SIG-M5 treated with dmso at 0.1 percent for 504 hours (cell line): ENCODE measurements around the gene NKX6-2.

Source experiments
- DNase-seq: peaks from one replicate; lab custom pipeline; 2025; ENCODE audit not compliant: unreplicated experiment; lab: John Stamatoyannopoulos, UW

Gene NKX6-2

DNA sequence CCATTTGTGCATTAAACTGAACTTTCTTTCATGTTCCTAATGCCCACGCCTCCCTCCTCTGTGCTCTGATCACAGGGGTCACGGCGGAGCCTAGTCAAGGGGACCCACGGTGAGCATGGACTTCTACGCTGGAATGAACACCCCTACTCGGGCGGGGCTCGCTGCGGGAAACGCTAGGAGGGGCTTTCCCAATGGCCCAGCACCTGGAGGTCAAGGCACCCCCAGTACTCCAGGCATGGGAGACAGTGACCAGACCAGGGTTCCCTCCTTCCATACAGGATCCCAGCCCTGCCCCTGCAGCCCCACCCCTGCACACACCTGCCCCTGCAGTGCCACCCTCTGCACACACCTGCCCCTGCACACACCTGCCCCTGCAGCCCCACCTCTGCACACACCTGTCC lies 27.1 kb upstream of the NKX6-2 start:
- no peak for DNase-seq

DNA sequence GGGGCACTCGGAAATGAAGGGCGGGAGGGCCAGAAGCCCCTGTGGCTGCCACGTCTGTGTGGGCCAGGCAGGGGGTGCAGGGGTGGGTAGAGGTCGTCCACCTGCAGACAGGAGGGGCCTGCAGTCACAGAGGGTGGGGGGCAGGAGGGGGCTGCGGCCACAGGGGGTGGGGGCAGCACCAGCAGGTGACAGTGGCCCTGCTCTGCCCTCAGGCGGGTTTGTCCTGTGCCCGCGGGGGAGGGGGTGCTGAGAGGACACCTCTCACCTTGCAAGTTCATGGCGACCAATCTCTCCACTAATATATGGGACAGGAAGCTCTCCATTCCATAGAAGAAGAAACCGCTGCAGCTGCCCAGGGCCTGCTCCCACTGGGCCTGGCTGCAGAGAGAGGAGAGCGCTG lies 26.6 kb upstream of the NKX6-2 start:
- no peak for DNase-seq

DNA sequence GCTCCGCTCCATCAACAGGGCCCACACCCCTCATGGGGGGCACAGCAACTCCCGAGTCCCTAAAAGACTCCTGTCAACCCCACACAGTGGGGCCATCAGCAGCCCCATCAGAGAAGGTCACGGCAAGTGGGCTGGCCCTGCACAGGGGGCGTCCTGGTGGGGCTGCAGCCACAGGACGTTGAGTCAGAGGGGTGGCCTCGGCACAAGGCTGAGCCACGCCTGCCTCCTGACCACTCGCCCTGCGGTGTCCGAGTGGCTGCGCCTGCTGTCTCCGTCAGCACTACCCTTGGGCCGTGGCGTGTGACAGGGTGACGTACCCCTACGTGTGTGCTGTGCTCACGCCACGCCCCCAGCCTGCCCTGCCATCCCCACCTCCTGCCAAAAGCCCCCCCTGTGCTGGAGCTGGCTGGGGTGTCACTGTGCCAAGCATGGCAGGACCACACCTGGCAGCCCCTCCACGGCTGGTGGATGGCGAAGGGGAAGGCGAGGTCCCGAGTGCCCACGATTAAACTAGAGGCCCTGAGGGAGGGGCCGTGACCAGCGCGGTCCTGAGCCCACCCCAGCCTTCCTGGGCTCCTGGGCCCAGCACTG lies 26.0 kb upstream of the NKX6-2 start:
- no peak for DNase-seq

DNA sequence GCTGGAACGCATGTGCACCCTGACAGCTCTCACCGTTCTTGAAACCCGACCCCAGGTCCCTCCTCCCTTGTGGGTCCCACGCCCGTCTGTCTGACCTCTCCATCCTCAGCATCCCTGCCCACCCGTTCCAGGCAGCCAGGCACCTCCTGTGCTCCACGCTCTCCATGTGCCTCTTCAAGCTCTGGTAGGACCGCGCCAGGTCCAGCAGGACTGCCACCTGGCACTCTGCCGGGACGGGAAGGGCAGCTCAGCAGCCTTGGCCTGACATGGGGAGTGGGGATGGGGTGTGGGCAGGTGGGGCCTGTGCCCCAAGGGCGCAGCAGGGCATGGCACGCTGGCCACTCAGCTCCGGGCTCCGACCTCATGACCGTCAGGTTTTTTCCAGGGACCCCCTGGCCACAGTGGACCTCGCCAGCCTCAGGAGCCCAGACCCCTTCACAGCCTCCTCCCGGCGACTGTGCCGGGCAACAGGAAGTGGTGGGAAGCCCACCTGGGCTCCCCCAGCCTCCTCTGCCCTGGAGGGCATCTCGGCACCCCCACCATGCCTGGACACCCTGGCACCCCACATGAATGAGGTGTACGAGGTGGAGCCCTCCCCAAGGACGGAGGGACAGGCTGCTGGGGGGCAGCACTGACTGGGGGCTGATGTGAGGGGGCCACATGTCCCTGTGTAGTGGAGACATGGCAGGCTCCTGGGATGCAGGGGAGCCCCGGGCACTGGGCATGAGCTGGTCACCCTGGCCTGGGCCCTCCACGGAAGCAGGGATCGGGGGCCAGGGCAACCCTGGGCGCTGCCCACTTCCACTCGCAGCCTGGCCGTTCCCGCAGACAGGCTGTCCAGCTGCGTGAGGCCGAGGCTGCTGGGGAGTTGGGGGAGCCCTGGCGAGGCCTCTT lies 25.1 kb upstream of the NKX6-2 start:
- no peak for DNase-seq

DNA sequence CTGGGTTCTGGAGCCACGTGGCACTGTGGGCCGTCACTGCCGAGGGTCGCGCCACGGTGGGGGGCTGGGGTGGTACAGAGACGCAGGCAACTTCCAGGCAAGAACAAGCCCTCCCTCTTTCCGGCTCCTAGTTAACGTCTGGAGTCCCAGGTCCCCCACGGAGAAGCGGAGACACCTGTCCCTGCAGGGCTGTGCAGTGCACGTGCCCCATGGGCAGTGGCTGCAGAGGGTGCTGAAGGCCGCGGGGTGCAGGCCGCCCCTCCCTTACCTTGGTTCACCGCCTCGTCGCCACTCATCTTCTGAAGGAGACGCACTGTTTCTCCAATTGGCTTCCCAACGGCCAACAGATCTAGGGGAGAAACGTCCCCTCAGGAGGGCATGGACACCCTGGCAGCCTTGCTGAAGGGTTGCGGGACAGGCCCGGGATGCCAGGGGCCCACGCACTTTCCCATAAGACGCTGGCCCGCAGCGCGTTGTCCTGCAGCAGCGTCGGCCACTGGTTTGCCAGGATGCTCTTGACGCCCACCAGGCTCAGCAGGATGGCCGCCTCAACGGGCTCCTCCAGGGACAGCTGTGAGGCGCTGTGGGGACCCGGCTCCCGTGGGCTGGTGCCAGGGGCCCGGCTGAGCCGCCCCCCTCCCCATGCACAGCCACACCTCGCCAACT lies 24.3 kb upstream of the NKX6-2 start:
- DNase-seq, result no peak

DNA sequence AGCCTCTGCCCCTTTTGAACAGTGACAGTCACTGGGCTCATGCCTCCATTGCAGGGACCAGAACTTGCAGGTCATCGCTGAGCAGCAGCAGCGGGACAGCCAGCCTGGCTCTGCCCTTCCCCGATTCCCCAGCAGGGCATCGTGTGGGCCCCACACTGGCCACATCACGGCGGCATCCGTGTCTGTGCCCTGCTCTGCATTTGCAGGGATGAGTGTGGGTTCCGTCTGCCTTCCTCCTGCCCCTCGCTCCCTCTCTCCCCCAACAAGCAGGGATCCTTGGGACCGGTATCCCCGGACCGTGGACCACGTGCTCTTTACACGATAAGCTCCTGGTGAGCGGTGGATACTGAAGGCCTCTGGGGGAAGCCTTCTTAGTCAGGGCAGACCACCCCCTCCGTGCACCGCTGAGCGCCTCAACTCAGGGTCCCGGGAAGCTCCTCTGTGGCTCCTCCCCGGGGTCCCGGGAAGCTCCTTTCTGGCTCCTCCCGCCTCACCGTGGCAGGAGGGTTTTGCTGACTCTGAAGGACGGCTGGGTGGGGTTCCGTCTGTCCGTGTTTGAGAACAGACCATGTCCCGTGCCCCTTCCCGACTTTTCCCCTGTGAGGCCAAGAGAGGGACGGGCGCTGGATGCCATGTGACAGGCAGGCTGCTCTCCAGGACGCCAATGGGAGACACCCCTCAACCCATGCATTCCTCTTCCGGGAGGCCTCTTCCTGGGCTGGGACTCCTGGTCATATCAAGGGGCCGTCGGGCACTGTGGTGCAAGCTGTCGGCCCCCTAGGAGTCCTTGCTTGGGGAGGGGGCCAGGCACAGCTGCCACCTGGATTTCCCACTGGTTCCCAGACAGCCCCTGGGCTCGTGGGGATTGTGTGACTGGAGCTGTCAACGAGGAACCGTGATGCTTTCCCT lies 23.5 kb upstream of the NKX6-2 start:
- no peak for DNase-seq

DNA sequence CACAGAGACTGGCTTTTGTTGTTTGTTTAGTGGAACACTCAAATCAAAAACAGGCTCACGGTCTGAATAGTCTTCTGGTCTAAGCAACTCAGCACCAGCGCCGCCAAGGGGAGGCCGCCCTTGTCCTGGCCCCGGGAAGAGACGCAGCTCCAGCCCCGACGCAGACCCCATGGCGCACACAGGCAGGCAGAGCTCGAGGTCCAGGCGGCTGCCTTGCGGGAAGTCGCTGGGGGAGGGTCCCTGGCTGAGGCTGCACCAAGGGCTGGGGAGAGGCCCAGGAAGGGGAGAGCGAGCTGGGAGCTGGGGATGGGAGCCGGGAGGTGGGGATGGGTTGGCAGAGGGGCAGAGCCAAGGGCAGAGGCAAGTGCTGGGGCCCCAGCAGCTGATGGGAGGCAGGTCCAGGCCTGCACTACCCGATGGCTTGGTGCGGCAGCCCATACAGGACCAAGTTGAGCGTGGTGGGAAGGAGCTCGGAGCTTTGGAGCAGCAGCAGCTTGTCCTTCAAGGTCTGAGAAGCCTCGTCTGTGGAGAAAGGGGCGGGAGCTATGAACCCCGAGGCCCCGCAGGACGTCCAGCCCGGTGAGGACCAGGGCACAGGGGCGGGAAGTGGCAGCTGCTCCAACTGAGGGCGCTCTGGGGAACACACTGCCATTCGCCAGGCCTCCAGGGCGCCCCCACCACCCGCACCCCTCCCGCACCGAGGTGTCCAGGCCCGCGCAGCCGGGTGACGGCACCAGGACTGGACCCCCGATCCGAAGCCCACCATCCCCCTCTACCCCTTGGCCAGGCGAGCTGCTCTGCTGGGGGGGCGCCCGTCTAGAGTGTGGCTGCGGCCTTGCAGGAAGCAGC lies 22.7 kb upstream of the NKX6-2 start:
- no peak for DNase-seq

DNA sequence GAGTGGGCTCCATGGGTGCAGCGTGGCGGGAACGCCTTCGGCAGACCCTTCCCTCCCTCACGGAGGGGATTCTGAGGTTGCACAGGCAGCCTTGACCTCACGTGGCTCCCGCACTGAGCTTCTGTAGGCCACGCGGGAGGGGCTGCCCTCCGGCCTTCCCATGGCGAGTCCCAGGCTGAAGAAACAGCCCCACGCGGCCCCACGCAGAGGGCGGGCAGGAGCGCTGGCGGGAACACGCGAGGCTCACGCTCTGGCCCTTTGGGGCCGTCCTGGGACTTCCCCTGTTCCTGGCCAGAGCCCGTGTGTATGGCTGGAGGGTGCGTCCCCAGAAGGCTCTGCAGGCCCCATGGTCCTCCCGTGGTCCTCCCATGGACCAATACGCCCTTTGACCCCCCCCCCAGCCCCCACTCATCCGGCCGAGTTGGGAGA lies 21.7 kb upstream of the NKX6-2 start:
- no peak for DNase-seq

DNA sequence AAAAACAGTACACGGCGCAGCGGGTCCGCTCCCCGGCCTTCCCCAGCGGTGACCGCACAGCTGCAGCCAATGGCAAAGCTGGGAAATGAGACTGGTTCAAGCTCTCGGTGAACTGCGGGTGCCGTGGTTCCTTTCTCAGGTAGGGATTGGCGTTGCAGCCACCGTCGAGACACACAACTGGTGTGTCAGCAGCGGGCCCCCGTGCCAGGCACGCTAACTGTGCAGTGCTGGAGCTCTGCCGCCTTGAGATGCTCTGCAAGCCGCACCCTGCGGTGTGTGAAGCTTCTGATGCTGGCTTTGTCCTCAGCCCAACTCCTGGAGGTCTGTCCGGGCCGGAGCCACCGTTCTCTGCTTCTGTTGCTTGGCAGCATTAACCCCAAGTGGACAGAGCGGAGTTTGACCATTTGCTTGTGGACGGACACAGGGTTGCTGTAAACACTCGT lies 20.6 kb upstream of the NKX6-2 start:
- DNase-seq, result no peak

DNA sequence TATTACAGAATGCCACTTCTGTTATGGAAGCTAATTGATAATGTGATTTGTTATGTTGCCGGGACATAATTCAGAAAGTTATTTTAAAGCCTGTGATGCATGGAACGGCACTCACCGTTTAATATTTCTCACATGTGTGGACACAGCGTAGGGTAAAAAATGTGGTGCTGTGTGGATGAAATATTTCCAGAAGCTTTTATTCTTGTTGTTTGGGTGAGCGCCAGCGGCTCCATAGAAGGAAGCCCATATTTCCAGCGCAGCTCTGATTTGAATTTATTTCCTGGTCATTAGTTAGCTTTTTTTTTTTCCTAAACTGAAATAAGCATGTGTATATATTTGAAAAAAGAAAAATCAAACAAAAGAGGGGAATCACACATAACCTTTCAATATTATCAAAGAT lies 20.2 kb upstream of the NKX6-2 start:
- no peak for DNase-seq

DNA sequence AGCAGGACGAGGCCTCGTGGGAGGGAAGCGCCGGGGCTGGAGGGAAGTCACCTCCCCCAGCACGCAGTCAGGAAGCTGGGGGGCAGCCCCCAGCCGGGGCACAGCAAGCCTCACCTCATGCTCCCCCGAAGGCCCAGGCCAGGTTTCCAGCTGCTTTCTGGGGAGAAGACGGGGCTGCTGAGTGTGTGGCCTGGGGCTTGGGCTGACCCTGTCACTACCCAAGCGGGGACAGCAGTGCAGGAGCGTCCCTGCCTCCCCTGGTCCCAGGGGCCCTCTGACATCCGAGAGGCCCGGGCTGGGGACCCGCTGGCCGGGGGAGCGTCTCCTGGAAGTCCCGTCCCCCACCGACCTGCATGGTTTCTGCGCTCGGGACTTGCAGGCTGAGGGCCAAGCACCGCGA lies 19.7 kb upstream of the NKX6-2 start:
- DNase-seq, result no peak

DNA sequence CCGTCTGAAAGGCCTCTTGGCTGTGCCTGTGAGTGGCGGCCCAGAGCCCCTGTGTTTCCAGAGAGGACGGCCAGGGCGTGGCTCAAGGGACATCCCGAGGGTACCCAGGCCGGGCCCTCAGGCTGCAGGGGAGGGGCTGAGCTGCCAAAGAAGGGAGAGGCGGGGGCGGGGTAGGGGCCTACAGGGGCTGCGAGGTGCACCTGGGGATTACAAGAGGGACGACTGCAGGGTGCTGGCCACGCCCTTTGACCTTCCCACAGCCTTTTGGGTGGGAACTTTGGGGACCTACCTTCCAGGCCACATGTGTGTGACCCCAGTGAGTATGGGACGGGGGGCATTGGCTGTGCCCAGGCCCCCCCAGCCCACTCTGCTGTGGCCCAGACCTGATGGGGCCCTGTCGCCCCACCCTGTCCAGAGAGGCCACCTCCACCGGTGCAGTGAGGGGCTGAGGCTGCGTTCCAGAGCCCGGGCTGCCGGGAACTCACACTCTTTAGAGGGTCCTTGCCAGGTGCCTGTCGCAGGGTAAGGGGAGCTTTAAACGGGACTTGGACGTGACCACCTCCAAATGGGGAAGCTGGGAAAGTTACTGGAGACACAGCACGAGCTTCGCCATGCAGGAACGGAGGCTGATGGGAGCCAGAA lies 19.0 kb upstream of the NKX6-2 start:
- DNase-seq, result no peak

DNA sequence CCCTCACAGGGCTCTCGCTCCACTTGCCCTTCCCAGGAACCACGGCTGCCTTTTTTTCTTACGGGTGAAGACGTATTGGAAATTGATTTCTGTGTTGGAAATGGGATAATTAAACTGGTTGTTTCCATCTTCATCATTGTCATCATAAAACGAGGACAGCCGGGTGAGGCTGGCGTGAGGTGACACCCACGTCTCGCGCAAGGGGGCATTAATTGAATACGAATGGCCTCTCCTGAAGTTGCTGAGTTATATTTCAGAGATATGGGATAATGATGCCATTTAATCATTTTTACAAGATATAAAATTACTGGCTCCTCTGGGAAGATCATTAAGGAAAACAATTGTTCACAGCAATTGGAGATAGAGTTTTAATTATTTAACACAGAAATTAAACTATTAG lies 18.3 kb upstream of the NKX6-2 start:
- no peak for DNase-seq

DNA sequence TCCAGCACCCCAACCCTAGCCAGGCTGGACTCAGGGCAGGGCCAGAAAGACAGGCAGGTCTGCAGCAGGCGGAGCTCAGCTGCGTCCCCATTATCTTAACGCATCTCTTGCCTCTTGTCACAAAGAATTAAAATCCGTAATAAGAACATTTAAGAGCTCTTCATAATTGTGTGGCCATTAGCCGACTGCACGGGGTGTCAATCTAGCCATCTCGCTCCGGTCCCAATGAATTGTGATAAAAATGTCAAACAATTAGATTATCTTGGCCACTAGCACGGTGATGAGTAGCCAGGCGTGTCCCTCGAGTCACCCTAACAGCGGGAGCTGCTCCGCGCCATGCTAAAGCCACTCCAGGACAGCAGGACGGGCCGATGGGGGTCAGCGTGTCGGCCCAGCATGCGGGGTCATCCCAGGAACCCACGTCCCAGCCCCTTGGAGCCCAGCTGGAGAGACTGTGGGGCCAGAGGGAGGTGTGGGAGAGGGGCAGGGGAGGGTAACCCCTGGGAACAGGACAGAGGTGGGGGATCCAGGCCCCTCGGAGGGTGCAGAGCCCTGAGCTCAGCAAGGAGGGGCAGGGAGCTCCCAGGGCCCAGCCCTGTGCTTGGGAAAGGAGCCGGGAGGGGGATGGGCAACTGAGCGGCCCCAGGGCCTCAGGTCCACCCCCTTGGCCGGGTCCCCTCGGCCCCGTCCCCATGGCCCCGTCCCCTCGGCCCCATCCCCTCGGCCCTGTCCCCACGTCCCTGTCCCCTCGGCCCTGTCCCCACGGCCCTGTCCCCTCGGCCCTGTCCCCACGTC lies 17.7 kb upstream of the NKX6-2 start:
- no peak for DNase-seq

DNA sequence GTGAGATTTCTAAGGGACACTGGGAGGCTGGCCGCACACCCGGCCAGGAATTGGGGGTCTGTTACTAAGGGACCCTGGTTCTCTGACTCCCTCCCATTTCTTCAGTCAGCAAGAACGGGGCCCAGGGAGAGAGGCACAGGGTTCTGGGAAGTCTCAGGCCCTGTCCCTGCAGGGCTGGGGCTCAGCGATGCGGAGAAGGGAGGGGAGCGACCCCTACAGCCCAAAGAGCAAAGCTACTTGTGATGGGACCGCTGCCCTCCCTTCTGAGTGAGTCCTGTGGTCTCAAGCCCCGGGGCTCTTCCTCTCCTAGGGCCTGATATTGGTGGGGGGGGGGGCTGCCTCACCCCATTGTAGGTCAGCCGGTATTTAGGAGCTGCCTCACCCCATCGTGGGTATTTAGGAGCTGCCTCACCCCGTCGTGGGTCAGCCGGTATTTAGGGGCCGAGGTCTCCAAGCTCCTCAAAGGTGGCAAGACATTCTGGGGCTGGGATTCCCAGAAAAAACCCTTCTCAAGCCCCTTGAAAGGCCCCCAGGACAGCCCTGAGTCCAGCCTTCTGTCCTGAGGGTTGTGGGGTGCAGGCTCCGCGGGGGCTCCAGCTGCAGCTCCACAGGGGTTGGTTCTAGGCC lies 16.9 kb upstream of the NKX6-2 start:
- no peak for DNase-seq

DNA sequence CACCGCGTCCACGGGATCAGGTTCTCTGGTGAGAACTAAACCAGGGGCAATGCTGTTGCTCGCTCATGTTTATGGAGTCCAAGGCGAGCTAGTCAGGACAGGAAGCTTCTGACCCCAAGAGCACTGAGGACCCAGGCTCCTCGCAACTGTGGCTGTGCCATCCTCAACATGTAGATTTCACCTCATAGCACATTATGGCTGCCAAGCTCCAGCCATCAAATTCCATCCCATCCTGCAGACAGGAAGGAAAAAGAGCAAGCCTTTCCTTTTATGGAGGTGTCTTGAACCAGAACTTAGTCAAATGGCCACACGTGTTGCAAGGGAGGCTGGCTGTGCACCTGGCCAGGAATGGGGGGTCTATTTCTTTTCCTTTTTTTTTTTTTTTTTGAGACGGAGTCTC lies 16.1 kb upstream of the NKX6-2 start:
- DNase-seq, result no peak

DNA sequence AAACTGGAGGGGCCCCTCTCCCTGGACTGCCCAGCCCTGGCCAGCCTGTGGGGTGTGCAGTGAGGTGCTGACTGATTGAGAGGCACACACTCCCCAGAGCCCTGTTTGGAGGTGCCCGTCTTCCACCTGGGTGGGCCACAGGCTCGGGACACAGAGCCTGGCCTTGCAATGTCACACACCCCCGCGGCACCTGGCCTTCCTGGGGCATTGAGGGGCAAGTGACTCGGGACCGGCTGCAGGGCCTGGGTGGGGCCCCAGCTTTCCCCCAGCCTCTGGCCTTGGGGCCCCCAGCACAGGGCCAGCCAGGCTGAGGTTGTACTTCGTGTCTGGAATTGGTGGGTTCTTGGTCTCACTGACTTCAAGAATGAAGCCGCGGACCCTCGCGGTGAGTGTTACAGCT lies 13.9 kb upstream of the NKX6-2 start:
- DNase-seq, result no peak

DNA sequence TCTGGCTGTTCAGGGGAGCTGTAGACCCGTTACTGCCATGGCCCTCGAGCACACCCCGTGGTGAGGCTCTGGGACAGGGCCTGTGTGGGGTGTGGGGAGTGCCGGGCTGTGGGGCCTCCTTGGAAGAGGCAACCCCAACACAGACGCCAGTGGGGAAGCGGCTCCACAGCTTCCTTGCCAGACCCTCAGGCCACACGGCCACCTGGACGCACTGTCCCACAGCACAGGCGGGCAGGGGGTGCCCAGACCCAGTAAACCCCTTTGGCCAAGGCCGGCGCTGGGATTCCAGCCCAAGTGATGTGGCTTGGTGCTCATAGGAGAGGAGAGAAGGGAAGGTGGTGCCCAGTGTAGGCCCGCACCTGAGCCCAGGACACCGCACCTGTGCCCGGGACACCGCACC lies 12.9 kb upstream of the NKX6-2 start:
- DNase-seq, result no peak
